ENCODE measurements around the gene ARSD.
"Not testable (repeated sequence)": the region's sequence is repeated elsewhere in the genome, so short reads cannot be mapped to it uniquely, and the experiment has no call there.

The ARSD gene

GRCh38 chrX:2901367-2902036 is 27.6 kb downstream of the ARSD start (continued):
- TF ChIP-seq, protein P1, sequence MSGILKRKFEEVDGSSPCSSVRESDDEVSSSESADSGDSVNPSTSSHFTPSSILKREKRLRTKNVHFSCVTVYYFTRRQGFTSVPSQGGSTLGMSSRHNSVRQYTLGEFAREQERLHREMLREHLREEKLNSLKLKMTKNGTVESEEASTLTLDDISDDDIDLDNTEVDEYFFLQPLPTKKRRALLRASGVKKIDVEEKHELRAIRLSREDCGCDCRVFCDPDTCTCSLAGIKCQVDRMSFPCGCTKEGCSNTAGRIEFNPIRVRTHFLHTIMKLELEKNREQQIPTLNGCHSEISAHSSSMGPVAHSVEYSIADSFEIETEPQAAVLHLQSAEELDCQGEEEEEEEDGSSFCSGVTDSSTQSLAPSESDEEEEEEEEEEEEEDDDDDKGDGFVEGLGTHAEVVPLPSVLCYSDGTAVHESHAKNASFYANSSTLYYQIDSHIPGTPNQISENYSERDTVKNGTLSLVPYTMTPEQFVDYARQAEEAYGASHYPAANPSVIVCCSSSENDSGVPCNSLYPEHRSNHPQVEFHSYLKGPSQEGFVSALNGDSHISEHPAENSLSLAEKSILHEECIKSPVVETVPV (CRISPR knock-in tag; IDR thresholded peaks at IDR 0.05) = no peak

DNA sequence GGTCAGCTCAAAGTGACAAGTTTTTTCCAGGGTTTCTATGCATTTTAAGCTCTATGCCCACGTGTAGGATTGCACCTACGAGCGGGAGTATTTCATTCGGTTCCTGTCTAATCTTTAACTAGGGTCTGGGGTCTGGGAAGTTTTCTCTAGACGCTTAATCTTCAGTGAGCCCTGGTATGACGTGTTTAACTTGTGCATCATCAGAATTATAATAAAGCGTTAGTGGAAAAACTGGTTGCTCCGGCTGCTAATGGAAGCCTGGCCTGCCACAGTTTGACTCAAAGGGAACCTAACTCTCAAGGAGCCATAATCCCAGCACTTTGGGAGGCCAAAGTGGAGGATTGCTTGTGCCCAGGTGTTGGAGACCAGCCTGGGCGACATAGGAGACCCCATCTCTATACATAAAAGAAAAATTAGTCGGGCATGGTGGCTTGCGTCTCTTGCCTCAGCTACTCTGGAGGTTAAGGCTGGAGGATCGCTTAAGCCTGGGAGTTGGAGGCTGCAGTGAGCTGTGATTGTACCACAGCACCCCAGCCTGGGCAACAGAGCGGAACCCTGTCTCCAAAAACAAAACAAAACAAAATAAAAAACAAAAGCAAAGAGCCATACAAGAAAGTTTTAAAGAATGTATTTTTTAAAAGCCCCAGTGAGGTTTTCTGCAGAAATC is 30.2 kb downstream of the ARSD start:
- ATAC-seq = no peak

DNA sequence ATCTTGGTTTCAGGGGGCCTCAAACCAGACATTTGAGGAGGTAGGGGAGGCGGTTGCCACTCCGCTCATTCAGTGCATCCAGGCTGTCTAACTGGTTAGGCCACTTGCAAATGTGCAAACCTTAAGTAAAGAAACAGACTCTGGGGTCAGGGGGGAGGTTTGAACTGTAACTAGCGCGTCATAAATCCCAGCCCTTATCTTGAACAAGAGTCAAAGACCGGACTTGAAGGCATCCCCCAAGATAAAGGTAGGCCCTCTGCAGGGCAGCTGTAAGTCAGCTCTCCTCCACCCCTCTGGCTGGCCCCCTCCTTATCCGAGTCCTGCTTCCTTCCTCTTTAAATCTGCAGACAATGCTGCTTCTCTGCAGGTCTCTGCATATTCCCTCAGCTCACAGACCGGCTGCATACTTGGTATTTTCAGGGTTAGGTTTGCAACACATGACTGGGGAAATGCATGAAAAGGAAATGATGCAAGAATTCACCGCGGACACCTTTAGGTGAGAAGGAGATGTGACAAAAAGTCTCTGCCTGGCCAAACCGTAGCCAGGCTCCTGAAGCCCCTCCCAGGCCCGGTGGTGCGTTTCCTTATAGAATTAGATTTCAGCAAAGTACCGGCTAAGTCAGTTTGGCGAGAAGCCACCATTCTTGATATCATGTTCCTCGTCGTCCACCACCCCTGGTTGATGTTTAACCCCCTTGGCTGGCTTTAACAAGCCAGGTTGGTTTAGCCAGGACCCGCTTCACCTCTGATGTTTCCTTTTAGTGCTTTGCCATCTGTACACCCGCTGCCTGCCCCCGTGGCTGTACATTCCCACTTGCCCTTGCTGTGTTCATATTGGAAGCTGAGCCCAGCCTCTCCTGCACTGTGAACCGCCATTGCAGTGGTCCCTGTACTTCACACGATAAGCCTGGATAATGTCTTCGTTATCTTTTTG is 31.2 kb downstream of the ARSD start:
- ATAC-seq = not testable (repeated sequence)

More for the DNA sequence above, 30.2 kb downstream of the ARSD start:
- TF ChIP-seq ARNTL (CRISPR knock-in tag; IDR thresholded peaks at IDR 0.05; ENCODE audit: borderline replicate concordance, low read depth) = no peak
- TF ChIP-seq CREB5 (CRISPR knock-in tag; IDR thresholded peaks at IDR 0.05; ENCODE audit: low read depth) = no peak
- TF ChIP-seq ZC3H10 (CRISPR knock-in tag; IDR thresholded peaks at IDR 0.05) = no peak
- no peak for TF ChIP-seq POU6F1 (CRISPR knock-in tag; IDR thresholded peaks at IDR 0.05; ENCODE audit: borderline replicate concordance, low read depth)
- TF ChIP-seq ZNF8 (CRISPR knock-in tag; IDR thresholded peaks at IDR 0.05) = no peak
- TF ChIP-seq ESRRG (CRISPR knock-in tag; IDR thresholded peaks at IDR 0.05) = no peak
- TF ChIP-seq PATZ1 (CRISPR knock-in tag; IDR thresholded peaks at IDR 0.05; ENCODE audit: borderline replicate concordance) = no peak
- TF ChIP-seq TOX (CRISPR knock-in tag; IDR thresholded peaks at IDR 0.05; ENCODE audit: borderline replicate concordance) = no peak
- TF ChIP-seq, protein P2, sequence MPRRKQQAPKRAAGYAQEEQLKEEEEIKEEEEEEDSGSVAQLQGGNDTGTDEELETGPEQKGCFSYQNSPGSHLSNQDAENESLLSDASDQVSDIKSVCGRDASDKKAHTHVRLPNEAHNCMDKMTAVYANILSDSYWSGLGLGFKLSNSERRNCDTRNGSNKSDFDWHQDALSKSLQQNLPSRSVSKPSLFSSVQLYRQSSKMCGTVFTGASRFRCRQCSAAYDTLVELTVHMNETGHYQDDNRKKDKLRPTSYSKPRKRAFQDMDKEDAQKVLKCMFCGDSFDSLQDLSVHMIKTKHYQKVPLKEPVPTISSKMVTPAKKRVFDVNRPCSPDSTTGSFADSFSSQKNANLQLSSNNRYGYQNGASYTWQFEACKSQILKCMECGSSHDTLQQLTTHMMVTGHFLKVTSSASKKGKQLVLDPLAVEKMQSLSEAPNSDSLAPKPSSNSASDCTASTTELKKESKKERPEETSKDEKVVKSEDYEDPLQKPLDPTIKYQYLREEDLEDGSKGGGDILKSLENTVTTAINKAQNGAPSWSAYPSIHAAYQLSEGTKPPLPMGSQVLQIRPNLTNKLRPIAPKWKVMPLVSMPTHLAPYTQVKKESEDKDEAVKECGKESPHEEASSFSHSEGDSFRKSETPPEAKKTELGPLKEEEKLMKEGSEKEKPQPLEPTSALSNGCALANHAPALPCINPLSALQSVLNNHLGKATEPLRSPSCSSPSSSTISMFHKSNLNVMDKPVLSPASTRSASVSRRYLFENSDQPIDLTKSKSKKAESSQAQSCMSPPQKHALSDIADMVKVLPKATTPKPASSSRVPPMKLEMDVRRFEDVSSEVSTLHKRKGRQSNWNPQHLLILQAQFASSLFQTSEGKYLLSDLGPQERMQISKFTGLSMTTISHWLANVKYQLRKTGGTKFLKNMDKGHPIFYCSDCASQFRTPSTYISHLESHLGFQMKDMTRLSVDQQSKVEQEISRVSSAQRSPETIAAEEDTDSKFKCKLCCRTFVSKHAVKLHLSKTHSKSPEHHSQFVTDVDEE (CRISPR knock-in tag; IDR thresholded peaks at IDR 0.05) = no peak

- TF ChIP-seq ZC3H10 (CRISPR knock-in tag; IDR thresholded peaks at IDR 0.05) (no peak), PATZ1 (CRISPR knock-in tag; IDR thresholded peaks at IDR 0.05; ENCODE audit: borderline replicate concordance) (no peak), BACH2 (CRISPR knock-in tag; IDR thresholded peaks at IDR 0.05; ENCODE audit: borderline replicate concordance) (no peak), ZFP30 (CRISPR knock-in tag; IDR thresholded peaks at IDR 0.05) (no peak), OSR1 (CRISPR knock-in tag; IDR thresholded peaks at IDR 0.05) (no peak), PPARA (CRISPR knock-in tag; IDR thresholded peaks at IDR 0.05; ENCODE audit: borderline replicate concordance) (no peak), ARNTL (CRISPR knock-in tag; IDR thresholded peaks at IDR 0.05; ENCODE audit: borderline replicate concordance, low read depth) (no peak), CSDC2 (CRISPR knock-in tag; IDR thresholded peaks at IDR 0.05) (no peak), ISL1 (CRISPR knock-in tag; IDR thresholded peaks at IDR 0.05) (no peak), ZNF8 (CRISPR knock-in tag; IDR thresholded peaks at IDR 0.05) (no peak), ZNF565 (CRISPR knock-in tag; conservative IDR thresholded peaks at IDR 0.05; ENCODE audit: low read depth) (no peak), ESRRG (CRISPR knock-in tag; IDR thresholded peaks at IDR 0.05) (no peak), TOX (CRISPR knock-in tag; IDR thresholded peaks at IDR 0.05; ENCODE audit: borderline replicate concordance) (no peak), ZFP3 (CRISPR knock-in tag; IDR thresholded peaks at IDR 0.05) (no peak), RARB (CRISPR knock-in tag; IDR thresholded peaks at IDR 0.05) (no peak), POU6F1 (CRISPR knock-in tag; IDR thresholded peaks at IDR 0.05; ENCODE audit: borderline replicate concordance, low read depth) (no peak), SNAI2 (CRISPR knock-in tag; IDR thresholded peaks at IDR 0.05) (no peak)
- no peak for ATAC-seq
Observed at GRCh38 chrX:2897311-2897689, 31.8 kb downstream of the ARSD start.
